NCI-H2029 (cell line): ENCODE measurements around the gene CASQ1.

Experiments
- DNase-seq: peaks from one replicate; lab custom pipeline; 2025; lab: John Stamatoyannopoulos, UW

CASQ1 gene

GRCh38 chr1:160168609-160169369 lies 21.6 kb upstream of the CASQ1 start:
- DNase-seq = no peak

- no peak for DNase-seq
These were observed 20.6 kb upstream of the CASQ1 start for GRCh38 chr1:160169553-160170399.

- no peak for DNase-seq
These were observed 19.0 kb upstream of the CASQ1 start for GRCh38 chr1:160171354-160171753.

GRCh38 chr1:160171980-160172379 lies 18.4 kb upstream of the CASQ1 start:
- no peak for DNase-seq

- no peak for DNase-seq
These were observed 13.1 kb upstream of the CASQ1 start for GRCh38 chr1:160177231-160177630.

- no peak for DNase-seq
These were observed 12.7 kb upstream of the CASQ1 start for GRCh38 chr1:160177667-160178066.

- no peak for DNase-seq
These were observed 11.6 kb upstream of the CASQ1 start for GRCh38 chr1:160178731-160179130.

GRCh38 chr1:160179336-160179735 lies 11.0 kb upstream of the CASQ1 start:
- DNase-seq = no peak

GRCh38 chr1:160186246-160186645 lies 4.1 kb upstream of the CASQ1 start:
- no peak for DNase-seq

- no peak for DNase-seq
These were observed 3.6 kb upstream of the CASQ1 start for GRCh38 chr1:160186729-160187128.

GRCh38 chr1:160187407-160187806 lies 3.0 kb upstream of the CASQ1 start:
- DNase-seq = no peak

GRCh38 chr1:160188341-160188740 lies 2.0 kb upstream of the CASQ1 start:
- DNase-seq = no peak

- DNase-seq = no peak
These were observed 1.4 kb downstream of the CASQ1 start for GRCh38 chr1:160191756-160192155.

- no peak for DNase-seq
These were observed 1.9 kb downstream of the CASQ1 start for GRCh38 chr1:160192234-160192633.

GRCh38 chr1:160193091-160193819 lies 2.9 kb downstream of the CASQ1 start:
- DNase-seq = peak; percentile 70

GRCh38 chr1:160193832-160194736 lies 3.7 kb downstream of the CASQ1 start:
- no peak for DNase-seq

GRCh38 chr1:160194737-160195059 lies 4.3 kb downstream of the CASQ1 start:
- no peak for DNase-seq

GRCh38 chr1:160196143-160196542 lies 5.8 kb downstream of the CASQ1 start:
- no peak for DNase-seq

GRCh38 chr1:160197231-160197630 lies 6.9 kb downstream of the CASQ1 start:
- no peak for DNase-seq

- no peak for DNase-seq
These were observed 10.4 kb downstream of the CASQ1 start for GRCh38 chr1:160200786-160201185.

GRCh38 chr1:160204526-160205241 lies 14.3 kb downstream of the CASQ1 start:
- DNase-seq = no peak
